ENCODE results near the gene PACRG. TPM values are rescaled to one million over a fixed set of nuclear protein-coding genes. Genes with fewer than 3 reads are reported as not detected.

PACRG gene
- total RNA-seq, 1 experiment from 2014 or later = 0.26 TPM

GRCh38 chr6:163301726-163302635, 574.2 kb downstream of the PACRG start:
- Histone ChIP-seq H2BK20ac (ENCODE audit: low read depth, low read length, poor library complexity, severe bottlenecking) (no peak overlapping the region), H4K5ac (ENCODE audit: insufficient read length, low read depth, low read length) (no peak overlapping the region), H3K4ac (ENCODE audit: low read depth, low read length) (no peak overlapping the region), H2BK5ac (ENCODE audit: insufficient read length, low read length) (no peak overlapping the region), H2AK5ac (ENCODE audit: insufficient read length, low read length) (no peak overlapping the region), H4K8ac (replicated peaks; ENCODE audit: insufficient read length, low read depth, low read length) (no peak overlapping the region), H2BK120ac (ENCODE audit: low read depth, low read length, poor library complexity, severe bottlenecking) (no peak overlapping the region), H3K79me1 (ENCODE audit: insufficient read depth, low read depth, low read length, poor library complexity, severe bottlenecking) (no peaks in the 10 kb centered on the region), H3K23me2 (ENCODE audit: insufficient read length, low read depth, low read length, poor library complexity, severe bottlenecking) (no peaks in the 10 kb centered on the region), H4K91ac (ENCODE audit: insufficient read length, low read depth, low read length) (no peak overlapping the region), H3K27ac (ENCODE audit: insufficient read length, low read depth, low read length) (no peak overlapping the region), H3K4me1 (ENCODE audit: insufficient read depth, low read length) (no peaks in the 10 kb centered on the region), H3K23ac (ENCODE audit: insufficient read length, low read depth, low read length) (no peak overlapping the region), H3T11ph (ENCODE audit: low read length) (no peak overlapping the region), H2AFZ (ENCODE audit: low read length) (no peak overlapping the region), H3K27me3 (ENCODE audit: insufficient read depth, low read length) (no peaks in the 10 kb centered on the region), H3K79me2 (ENCODE audit: insufficient read depth, low read length) (no peaks in the 10 kb centered on the region), H3K9me3 (ENCODE audit: control insufficient read depth, low read depth, low read length) (no peaks in the 10 kb centered on the region), H2BK15ac (ENCODE audit: low read depth, low read length) (no peak overlapping the region), H3K56ac (ENCODE audit: insufficient read length, low read depth, low read length) (no peak overlapping the region), H2BK12ac (ENCODE audit: insufficient read length, low read depth, low read length) (no peak overlapping the region), H3K18ac (ENCODE audit: insufficient read length, low read depth, low read length) (no peak overlapping the region), H3K9ac (ENCODE audit: extremely low read depth, insufficient read length, low read length) (no peak overlapping the region), H3K4me2 (ENCODE audit: insufficient read depth, insufficient read length, low read length) (no peak overlapping the region), H4K20me1 (ENCODE audit: control insufficient read depth, insufficient read depth, insufficient read length) (no peaks in the 10 kb centered on the region), H3K14ac (ENCODE audit: insufficient read depth, low read length) (no peak overlapping the region)
- Mint-ChIP-seq H3K27me3 (ENCODE audit: low read depth) (no peaks in the 10 kb centered on the region; the same call in 1 of the 2 replicates), H3K4me3 (no peak overlapping the region), H3K36me3 (ENCODE audit: insufficient read depth in 1 of 3, low read depth in 3 of 3) (no peaks in the 10 kb centered on the region), H3K27ac (peak overlapping the region in 1 of 3 experiments; percentile 56; a peak in 1 of 7 replicates), H3K4me1 (peaks cover 7 to 8% of the 10 kb centered on the region in 2 experiments), H3K9me3 (no peaks in the 10 kb centered on the region)
- DNase-seq = no peak
- no CpG with 5 or more reads among the region's 8 CpGs for WGBS (ENCODE audit: extremely low coverage, insufficient read length, low lambda C conversion rate)
- no peak for TF ChIP-seq CTCF (conservative IDR thresholded peaks at IDR 0.05)
